Tibial artery (tissue), 4 donors: Measurements from ENCODE around the gene INPP5B.
"Not testable (repeated sequence)": the region's sequence is repeated elsewhere in the genome, so short reads cannot be mapped to it uniquely, and the experiment has no call there.

ENCODE experiments used
- DNase-seq, 2 donors: peaks; one replicate each; pipeline ENCODE4 v3.0.0-alpha.2; 2019
- H3K27ac ChIP-seq, 2 donors: fragments of 200-600 bp; sonication (generic) in 1 of 2; 1 replicate in 1 of 2; 2 replicates in 1 of 2; pipeline ENCODE4 v1.5.1; 2018 to 2019; ENCODE audit warnings: mild to moderate bottlenecking in 1 of 2
- H3K27me3 ChIP-seq, 2 donors: fragments of 200-600 bp; sonication (generic) in 1 of 2; one replicate each; pipeline versions ENCODE4 v1.5.1 to v1.6.0; 2016 to 2019
- H3K36me3 ChIP-seq, 3 donors: fragments of 200-600 bp; sonication (generic) in 2 of 3; one replicate each; pipeline ENCODE4 v1.5.1; 2016 to 2019; ENCODE audit warnings: mild to moderate bottlenecking in 2 of 3
- H3K4me1 ChIP-seq, 4 donors: fragments of 200-600 bp; sonication (generic) in 2 of 4; 1 replicate in 3 of 4; 2 replicates in 1 of 4; pipeline ENCODE4 v1.5.1; 2016 to 2019
- H3K4me3 ChIP-seq, 2 donors: fragments of 200-600 bp; sonication (generic) in 1 of 2; 1 replicate in 1 of 2; 2 replicates in 1 of 2; pipeline ENCODE4 v1.5.1; 2018 to 2019; ENCODE audit warnings: mild to moderate bottlenecking in 2 of 2
- H3K9me3 ChIP-seq, 3 donors: fragments of 200-600 bp; sonication (generic) in 1 of 3; one replicate each; pipeline ENCODE4 v1.5.1; 2016 to 2019
- intact Hi-C: fragments of 100-400 bp; cut with DNase I; formaldehyde crosslinking; loops from one replicate; pipeline ENCODE4 v1.15.0; 2023; ENCODE audit warnings: low total_unique reads
- TF ChIP-seq, protein P1 (sequence below), 2 experiments: fragments of 200-600 bp in 1 of 2; fragments of 450-650 bp in 1 of 2; IDR thresholded peaks; one replicate each; pipeline ENCODE4 v1.5.1; 2017 to 2019; ENCODE audit warnings: antibody characterized with exemption in 2 of 2, mild to moderate bottlenecking in 1 of 2, moderate library complexity in 1 of 2

The INPP5B gene

DNA sequence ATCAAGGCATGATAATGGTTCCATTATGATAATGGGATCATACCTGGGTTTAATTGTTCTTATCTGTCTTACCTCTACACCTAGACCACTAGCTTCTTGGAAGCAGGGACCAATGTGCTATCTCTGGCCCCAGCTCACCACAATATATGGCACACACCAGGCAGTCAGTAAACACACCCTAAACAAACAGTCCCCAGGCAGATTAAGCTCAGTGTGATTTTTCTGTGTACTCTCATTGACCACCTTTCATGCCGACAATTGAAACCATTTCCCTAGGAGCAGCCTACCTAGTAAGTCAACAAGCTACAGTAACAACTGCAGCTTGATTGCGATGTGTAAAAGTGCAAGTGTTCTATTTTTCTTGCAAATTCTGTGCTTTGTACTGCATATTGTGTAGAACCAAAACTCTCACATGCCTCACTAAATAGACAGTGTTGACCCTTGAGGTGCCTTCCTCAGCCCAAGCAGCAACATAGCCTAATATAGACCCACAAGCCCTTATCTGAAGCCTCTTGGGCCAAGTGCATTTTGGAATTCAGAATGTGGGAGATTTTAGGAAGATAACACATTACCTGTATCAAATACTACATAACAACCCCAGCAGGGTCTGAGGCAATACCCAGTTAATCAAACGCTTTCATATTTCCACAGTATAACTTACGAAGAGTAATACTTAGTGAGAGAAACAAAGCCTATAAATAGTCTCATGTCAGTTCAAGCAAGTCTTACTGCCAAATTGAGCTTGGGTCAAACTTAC lies 32.0 kb downstream of the INPP5B start:
- peaks cover 0 to 5% (median 0%) of the 10 kb centered on the region in 3 donors for H3K36me3 ChIP-seq
- peaks cover 0 to 48% (median 23%) of the 10 kb centered on the region in 4 donors for H3K4me1 ChIP-seq
- no peaks in the 10 kb centered on the region for H3K27me3 ChIP-seq
- peak overlapping the region; percentile 61 to 63 for H3K27ac ChIP-seq
- TF ChIP-seq, protein P1, sequence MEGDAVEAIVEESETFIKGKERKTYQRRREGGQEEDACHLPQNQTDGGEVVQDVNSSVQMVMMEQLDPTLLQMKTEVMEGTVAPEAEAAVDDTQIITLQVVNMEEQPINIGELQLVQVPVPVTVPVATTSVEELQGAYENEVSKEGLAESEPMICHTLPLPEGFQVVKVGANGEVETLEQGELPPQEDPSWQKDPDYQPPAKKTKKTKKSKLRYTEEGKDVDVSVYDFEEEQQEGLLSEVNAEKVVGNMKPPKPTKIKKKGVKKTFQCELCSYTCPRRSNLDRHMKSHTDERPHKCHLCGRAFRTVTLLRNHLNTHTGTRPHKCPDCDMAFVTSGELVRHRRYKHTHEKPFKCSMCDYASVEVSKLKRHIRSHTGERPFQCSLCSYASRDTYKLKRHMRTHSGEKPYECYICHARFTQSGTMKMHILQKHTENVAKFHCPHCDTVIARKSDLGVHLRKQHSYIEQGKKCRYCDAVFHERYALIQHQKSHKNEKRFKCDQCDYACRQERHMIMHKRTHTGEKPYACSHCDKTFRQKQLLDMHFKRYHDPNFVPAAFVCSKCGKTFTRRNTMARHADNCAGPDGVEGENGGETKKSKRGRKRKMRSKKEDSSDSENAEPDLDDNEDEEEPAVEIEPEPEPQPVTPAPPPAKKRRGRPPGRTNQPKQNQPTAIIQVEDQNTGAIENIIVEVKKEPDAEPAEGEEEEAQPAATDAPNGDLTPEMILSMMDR (IDR thresholded peaks at IDR 0.05), result no peak
- intact Hi-C loops, result no loop called here
- DNase-seq, result no peak
- H3K9me3 ChIP-seq, result no peaks in the 10 kb centered on the region
- no peak overlapping the region for H3K4me3 ChIP-seq

DNA sequence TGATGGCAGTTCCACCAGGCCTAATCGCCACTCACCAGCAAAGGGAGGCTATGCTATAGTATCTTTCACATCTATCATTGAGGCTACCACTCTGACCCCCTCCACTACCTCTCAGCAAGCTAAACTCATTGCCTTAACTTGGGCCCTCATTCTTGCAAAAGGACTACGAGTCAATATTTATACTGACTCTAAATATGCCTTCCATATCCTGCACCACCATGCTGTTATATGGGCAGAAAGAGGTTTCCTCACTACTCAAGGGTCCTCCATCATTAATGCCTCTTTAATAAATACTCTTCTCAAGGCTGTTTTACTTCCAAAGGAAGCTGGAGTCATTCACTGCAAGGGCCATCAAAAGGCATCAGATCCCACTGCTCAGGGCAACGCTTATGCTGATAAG lies 35.4 kb downstream of the INPP5B start:
- H3K4me3 ChIP-seq, DNase-seq, H3K36me3 ChIP-seq, H3K27ac ChIP-seq, H3K27me3 ChIP-seq, H3K9me3 ChIP-seq, intact Hi-C loops: not testable (repeated sequence)
- H3K4me1 ChIP-seq, result peaks cover 0 to 45% (median 22%) of the 10 kb centered on the region in 4 donors

DNA sequence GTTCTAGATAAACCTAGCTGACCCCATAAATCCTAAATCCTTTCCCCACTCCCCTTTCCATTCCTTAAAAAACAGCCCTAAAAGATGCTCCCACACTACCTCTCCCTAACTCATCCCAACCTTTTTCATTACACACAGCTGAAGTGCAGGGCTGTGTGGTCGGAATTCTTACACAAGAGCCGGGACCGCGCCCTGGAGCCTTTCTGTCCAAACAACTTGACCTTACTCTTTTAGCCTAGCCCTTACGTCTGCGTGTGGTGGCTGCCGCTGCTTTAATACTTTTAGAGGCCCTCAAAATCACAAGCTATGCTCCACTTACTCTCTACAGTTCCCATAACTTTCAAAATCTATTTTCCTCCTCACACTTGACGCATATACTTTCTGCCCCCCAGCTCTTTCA lies 36.0 kb downstream of the INPP5B start:
- H3K27me3 ChIP-seq, DNase-seq, H3K27ac ChIP-seq, intact Hi-C loops, H3K9me3 ChIP-seq, H3K4me3 ChIP-seq, H3K36me3 ChIP-seq: not testable (repeated sequence)
- H3K4me1 ChIP-seq, result peaks cover 0 to 45% (median 22%) of the 10 kb centered on the region in 4 donors

DNA sequence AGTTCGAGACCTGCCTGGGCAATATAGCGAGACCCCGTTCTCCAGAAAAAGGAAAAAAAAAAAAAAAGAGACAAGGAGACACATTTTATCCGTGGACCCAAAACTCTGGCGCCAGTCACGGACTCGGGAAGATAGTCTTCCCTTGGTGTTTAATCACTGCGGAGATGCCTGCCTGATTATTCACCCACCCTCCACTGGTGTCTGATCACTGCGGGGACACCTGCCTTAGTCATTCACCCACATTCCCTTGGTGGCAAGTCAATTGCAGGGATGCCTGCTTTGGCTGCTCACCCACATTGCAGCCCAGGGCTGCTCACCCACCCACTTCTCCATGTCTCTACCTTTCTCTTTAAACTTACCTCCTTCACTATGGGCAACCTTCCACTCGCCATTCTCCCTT lies 38.3 kb downstream of the INPP5B start:
- H3K9me3 ChIP-seq, H3K36me3 ChIP-seq, H3K27ac ChIP-seq, H3K4me3 ChIP-seq, H3K27me3 ChIP-seq, intact Hi-C loops, DNase-seq: not testable (repeated sequence)
- H3K4me1 ChIP-seq, result peaks cover 0 to 41% (median 7%) of the 10 kb centered on the region in 4 donors

DNA sequence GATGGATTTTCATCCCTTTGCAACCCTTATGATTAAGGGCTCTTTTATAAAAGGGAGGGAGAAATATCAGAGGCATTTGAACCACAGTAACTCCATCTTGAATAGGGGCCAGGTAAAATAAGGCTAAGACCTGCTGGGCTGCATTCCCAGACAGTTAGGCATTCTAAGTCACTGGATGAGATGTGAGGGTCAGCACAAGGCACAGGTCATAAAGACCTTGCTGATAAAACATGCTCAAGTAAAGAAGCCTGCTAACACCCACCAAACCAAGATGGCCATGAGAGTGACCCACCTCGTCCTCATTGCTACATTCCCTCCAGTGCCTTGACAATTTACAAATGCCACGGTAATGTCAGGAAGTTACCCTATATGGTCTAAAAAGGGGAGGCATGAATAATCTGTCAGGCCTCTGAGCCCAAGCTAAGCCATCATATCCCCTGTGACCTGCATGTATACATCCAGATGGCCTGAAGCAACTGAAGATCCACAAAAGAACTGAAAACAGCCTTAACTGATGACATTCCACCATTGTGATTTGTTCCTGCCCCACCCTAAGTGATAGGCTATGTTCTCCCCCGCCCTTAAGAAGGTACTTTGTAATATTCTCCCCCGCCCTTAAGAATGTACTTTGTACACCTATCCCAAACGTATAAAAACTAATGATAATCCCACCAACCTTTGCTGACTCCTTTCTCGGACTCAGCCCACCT lies 39.3 kb downstream of the INPP5B start:
- intact Hi-C loops, H3K36me3 ChIP-seq, H3K4me3 ChIP-seq, H3K9me3 ChIP-seq, H3K27me3 ChIP-seq, DNase-seq: not testable (repeated sequence)
- Histone ChIP-seq H3K4me1 (peaks cover 0 to 41% (median 7%) of the 10 kb centered on the region in 4 donors), H3K27ac (peak overlapping the region in 1 of 2 donors; percentile 55)

DNA sequence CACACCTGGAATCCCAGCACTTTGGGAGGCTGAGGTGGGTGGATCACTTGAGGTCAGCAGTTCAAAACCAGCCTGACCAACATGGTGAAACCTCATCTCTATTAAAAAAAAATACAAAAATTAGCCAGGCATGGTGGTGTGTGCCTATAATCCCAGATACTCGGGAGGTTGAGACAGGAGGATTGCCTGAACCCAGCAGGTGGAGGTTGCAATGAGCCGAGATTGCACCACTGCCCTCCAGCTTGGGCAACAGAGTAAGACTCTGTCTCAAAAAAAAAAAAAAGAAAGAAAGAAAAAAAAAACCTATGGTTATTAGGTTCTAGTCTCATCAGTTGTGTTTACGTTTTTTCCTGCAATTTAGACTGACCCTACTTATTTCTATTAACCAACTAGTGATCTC lies 40.3 kb downstream of the INPP5B start:
- Histone ChIP-seq H3K4me1 (peaks cover 0 to 41% (median 7%) of the 10 kb centered on the region in 4 donors), H3K27ac (peak overlapping the region in 1 of 2 donors; percentile 55)
- H3K9me3 ChIP-seq, H3K4me3 ChIP-seq, DNase-seq, H3K27me3 ChIP-seq, H3K36me3 ChIP-seq, intact Hi-C loops: not testable (repeated sequence)

DNA sequence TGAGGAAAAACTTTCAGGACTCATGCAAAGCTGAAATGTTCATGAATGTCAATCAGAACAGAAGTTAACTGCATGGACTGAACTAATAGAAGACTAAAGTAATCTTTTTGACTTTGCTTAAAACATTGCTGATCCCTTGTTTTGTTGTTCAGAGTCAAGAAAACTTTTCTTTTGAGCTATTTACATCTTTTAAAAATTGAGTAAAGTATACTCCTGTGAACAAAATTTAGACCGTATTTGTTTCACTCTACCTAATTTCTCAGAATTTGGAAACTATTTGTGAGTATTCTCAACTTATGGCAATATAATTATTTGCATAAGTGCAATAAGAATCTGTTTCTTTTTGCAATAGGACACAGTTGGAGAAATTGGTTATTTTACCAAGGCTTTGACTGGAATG lies 41.1 kb downstream of the INPP5B start:
- no peak for DNase-seq
- peak overlapping the region in 1 of 2 donors; percentile 55 for H3K27ac ChIP-seq
- H3K4me1 ChIP-seq, result peaks cover 0 to 41% (median 7%) of the 10 kb centered on the region in 4 donors
- no peaks in the 10 kb centered on the region for H3K27me3 ChIP-seq
- intact Hi-C loops, result no loop called here
- peaks cover 0 to 6% (median 5%) of the 10 kb centered on the region in 3 donors for H3K36me3 ChIP-seq
- no peak overlapping the region for H3K4me3 ChIP-seq
- no peaks in the 10 kb centered on the region for H3K9me3 ChIP-seq
- TF ChIP-seq, protein P1 (IDR thresholded peaks at IDR 0.05), result no peak

DNA sequence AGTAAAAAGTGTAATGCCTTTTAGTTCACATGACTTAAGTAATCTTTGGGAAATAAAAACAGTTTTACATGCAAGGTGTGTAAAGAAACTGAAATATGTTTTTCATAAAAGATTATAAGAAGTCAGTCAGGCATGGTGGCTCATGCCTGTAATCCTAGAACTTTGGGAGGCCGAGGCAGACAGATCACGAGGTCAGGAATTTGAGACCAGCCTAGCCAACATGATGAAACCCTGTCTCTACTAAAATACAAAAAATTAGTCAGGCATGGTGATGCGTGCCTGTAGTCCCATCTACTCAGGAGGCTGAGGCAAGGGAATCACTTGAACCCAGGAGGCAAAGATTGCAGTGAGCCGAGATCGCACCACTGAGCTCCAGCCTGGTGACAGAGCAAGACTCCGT lies 42.9 kb downstream of the INPP5B start:
- intact Hi-C loops, H3K9me3 ChIP-seq, DNase-seq, H3K36me3 ChIP-seq, H3K4me3 ChIP-seq, H3K27me3 ChIP-seq: not testable (repeated sequence)
- peak overlapping the region in 1 of 2 donors; percentile 9 for H3K27ac ChIP-seq
- peaks cover 0 to 41% (median 7%) of the 10 kb centered on the region in 4 donors for H3K4me1 ChIP-seq
